HEK293T (cell line): ENCODE measurements around the gene CALHM5.

Source experiments
- ARNT ChIP-seq: fragments of 450-650 bp; IDR thresholded peaks from 2 replicates; pipeline ENCODE4 v1.6.1; 2017; ENCODE audit warnings: mild to moderate bottlenecking
- TF ChIP-seq, protein P1 (sequence below): fragments of 450-650 bp; IDR thresholded peaks from 2 replicates; pipeline ENCODE4 v1.6.1; 2016

DNA sequence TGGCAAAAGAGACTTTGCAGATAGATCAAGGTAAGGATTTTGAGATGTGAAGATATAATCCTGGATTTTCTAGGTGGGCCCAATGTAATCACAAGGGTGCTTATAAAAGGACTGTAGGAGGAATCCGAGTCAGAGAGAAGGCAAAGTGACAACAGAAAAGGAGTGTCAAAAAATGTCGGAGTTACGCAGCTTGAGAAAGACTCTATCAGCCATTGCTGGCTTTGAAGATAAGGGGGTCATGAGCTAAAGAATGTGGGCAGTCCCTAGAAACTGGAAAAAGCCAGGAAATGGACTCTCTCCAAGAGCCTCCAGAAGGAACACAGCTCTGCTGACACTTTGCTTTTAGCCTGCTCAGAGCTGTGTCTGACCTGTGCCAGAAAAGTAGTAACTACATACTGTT is 51.2 kb downstream of the CALHM5 start:
- TF ChIP-seq, protein P1, sequence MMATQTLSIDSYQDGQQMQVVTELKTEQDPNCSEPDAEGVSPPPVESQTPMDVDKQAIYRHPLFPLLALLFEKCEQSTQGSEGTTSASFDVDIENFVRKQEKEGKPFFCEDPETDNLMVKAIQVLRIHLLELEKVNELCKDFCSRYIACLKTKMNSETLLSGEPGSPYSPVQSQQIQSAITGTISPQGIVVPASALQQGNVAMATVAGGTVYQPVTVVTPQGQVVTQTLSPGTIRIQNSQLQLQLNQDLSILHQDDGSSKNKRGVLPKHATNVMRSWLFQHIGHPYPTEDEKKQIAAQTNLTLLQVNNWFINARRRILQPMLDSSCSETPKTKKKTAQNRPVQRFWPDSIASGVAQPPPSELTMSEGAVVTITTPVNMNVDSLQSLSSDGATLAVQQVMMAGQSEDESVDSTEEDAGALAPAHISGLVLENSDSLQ, result no peak
- no peak for TF ChIP-seq ARNT
